ENCODE measurements around the gene PARM1.

PARM1 gene

GRCh38 chr4:74932832-74933561, at the start of gene PARM1:
PARM1 (plus strand) TSS chr4:74933116; CDS start chr4:74933328, 212 bp downstream.
- DNase-seq = peak; percentile 56 to 89

- DNase-seq = no peak
Observed at GRCh38 chr4:74884266-74884665, 48.6 kb upstream of the PARM1 start.

- DNase-seq = no peak
Observed at GRCh38 chr4:74886484-74886883, 46.4 kb upstream of the PARM1 start.

- no peak for DNase-seq
Observed at GRCh38 chr4:74890341-74890740, 42.6 kb upstream of the PARM1 start.

GRCh38 chr4:74891037-74891436, 41.9 kb upstream of the PARM1 start:
- DNase-seq = peak in 1 of 2 experiments; percentile 3

- DNase-seq = no peak
Observed at GRCh38 chr4:74893171-74893570, 39.7 kb upstream of the PARM1 start.

GRCh38 chr4:74896595-74896994, 36.3 kb upstream of the PARM1 start:
- no peak for DNase-seq

- DNase-seq = no peak
Observed at GRCh38 chr4:74897386-74897785, 35.5 kb upstream of the PARM1 start.

- DNase-seq = no peak
Observed at GRCh38 chr4:74900862-74901261, 32.1 kb upstream of the PARM1 start.

- no peak for DNase-seq
Observed at GRCh38 chr4:74904509-74905065, 28.3 kb upstream of the PARM1 start.

- DNase-seq = no peak
Observed at GRCh38 chr4:74906771-74907170, 26.1 kb upstream of the PARM1 start.

GRCh38 chr4:74919783-74920182, 13.1 kb upstream of the PARM1 start:
- DNase-seq = no peak

GRCh38 chr4:74920704-74921103, 12.2 kb upstream of the PARM1 start:
- no peak for DNase-seq

GRCh38 chr4:74921490-74921889, 11.4 kb upstream of the PARM1 start:
- DNase-seq = no peak

- no peak for DNase-seq
Observed at GRCh38 chr4:74926007-74926406, 6.9 kb upstream of the PARM1 start.

GRCh38 chr4:74930162-74930561, 2.8 kb upstream of the PARM1 start:
- no peak for DNase-seq

GRCh38 chr4:74931376-74931775, 1.5 kb upstream of the PARM1 start:
- DNase-seq = no peak

GRCh38 chr4:74932010-74932409, 906 bp upstream of the PARM1 start:
- no peak for DNase-seq

GRCh38 chr4:74933562-74934015, 673 bp downstream of the PARM1 start:
- peak; percentile 0 to 34 for DNase-seq

GRCh38 chr4:74934016-74934831, 1.3 kb downstream of the PARM1 start:
- DNase-seq = peak; percentile 1 to 57

- peak in 1 of 2 experiments; percentile 24 for DNase-seq
Observed at GRCh38 chr4:74934888-74935287, 2.0 kb downstream of the PARM1 start.

- DNase-seq = no peak
Observed at GRCh38 chr4:74941123-74941522, 8.2 kb downstream of the PARM1 start.

- no peak for DNase-seq
Observed at GRCh38 chr4:74942251-74942917, 9.5 kb downstream of the PARM1 start.
